Activated naive CD4-positive, alpha-beta T cell treated with anti-CD3 and anti-CD28 coated beads, Interleukin-2, amount 50 U/mL, for 24 hours (primary cell): ENCODE results near the gene NME3.

Experiments used
- H3K27ac Mint-ChIP-seq: one replicate; pipeline ENCODE4 v1.8.0; 2021; ENCODE audit warnings: mild to moderate bottlenecking, mixed read lengths
- H3K27me3 Mint-ChIP-seq: one replicate; pipeline ENCODE4 v1.8.0; 2021; ENCODE audit warnings: mixed read lengths
- H3K36me3 Mint-ChIP-seq: one replicate; pipeline ENCODE4 v1.8.0; 2021; ENCODE audit warnings: mixed read lengths
- H3K4me1 Mint-ChIP-seq: one replicate; pipeline ENCODE4 v1.8.0; 2021; ENCODE audit warnings: mixed read lengths
- H3K4me3 Mint-ChIP-seq: one replicate; pipeline ENCODE4 v1.8.0; 2021; ENCODE audit warnings: mild to moderate bottlenecking, mixed read lengths
- H3K9me3 Mint-ChIP-seq: one replicate; pipeline ENCODE4 v1.8.0; 2021; ENCODE audit warnings: mixed read lengths

Gene NME3

GRCh38 chr16:1787322-1788094 is 16.2 kb upstream of the NME3 start:
- no peaks in the 10 kb centered on the region for H3K9me3 Mint-ChIP-seq
- H3K27ac Mint-ChIP-seq = no peak overlapping the region
- H3K4me3 Mint-ChIP-seq = no peak overlapping the region
- no peaks in the 10 kb centered on the region for H3K27me3 Mint-ChIP-seq
- peaks cover 16% of the 10 kb centered on the region for H3K4me1 Mint-ChIP-seq
- peaks cover 3% of the 10 kb centered on the region for H3K36me3 Mint-ChIP-seq

- no peak overlapping the region for H3K4me3 Mint-ChIP-seq
- H3K36me3 Mint-ChIP-seq = peaks cover 3% of the 10 kb centered on the region
- H3K9me3 Mint-ChIP-seq = no peaks in the 10 kb centered on the region
- peaks cover 16% of the 10 kb centered on the region for H3K4me1 Mint-ChIP-seq
- H3K27ac Mint-ChIP-seq = no peak overlapping the region
- no peaks in the 10 kb centered on the region for H3K27me3 Mint-ChIP-seq
Observed at GRCh38 chr16:1787056-1787321, 15.6 kb upstream of the NME3 start.

GRCh38 chr16:1786242-1787055 is 15.1 kb upstream of the NME3 start:
- Mint-ChIP-seq H3K9me3 (no peaks in the 10 kb centered on the region), H3K4me1 (peaks cover 22% of the 10 kb centered on the region), H3K4me3 (no peak overlapping the region), H3K27me3 (no peaks in the 10 kb centered on the region), H3K36me3 (peaks cover 3% of the 10 kb centered on the region), H3K27ac (no peak overlapping the region)

GRCh38 chr16:1785846-1786170 is 14.5 kb upstream of the NME3 start:
- H3K4me3 Mint-ChIP-seq = no peak overlapping the region
- no peaks in the 10 kb centered on the region for H3K9me3 Mint-ChIP-seq
- no peaks in the 10 kb centered on the region for H3K27me3 Mint-ChIP-seq
- H3K27ac Mint-ChIP-seq = no peak overlapping the region
- H3K36me3 Mint-ChIP-seq = peaks cover 3% of the 10 kb centered on the region
- peaks cover 27% of the 10 kb centered on the region for H3K4me1 Mint-ChIP-seq

- peak overlapping the region; percentile 66 for H3K4me3 Mint-ChIP-seq
- no peaks in the 10 kb centered on the region for H3K9me3 Mint-ChIP-seq
- H3K27me3 Mint-ChIP-seq = no peaks in the 10 kb centered on the region
- peaks cover 27% of the 10 kb centered on the region for H3K4me1 Mint-ChIP-seq
- H3K36me3 Mint-ChIP-seq = peaks cover 3% of the 10 kb centered on the region
- no peak overlapping the region for H3K27ac Mint-ChIP-seq
Observed at GRCh38 chr16:1784977-1785845, 13.9 kb upstream of the NME3 start.

- H3K4me3 Mint-ChIP-seq = peak within 1 kb of the TSS; percentile 93
- H3K4me1 Mint-ChIP-seq = peaks cover 27% of the 10 kb centered on the region
- H3K36me3 Mint-ChIP-seq = peaks cover 3% of the 10 kb centered on the region
- H3K27ac Mint-ChIP-seq = peak within 1 kb of the TSS; percentile 83
- H3K27me3 Mint-ChIP-seq = no peaks in the 10 kb centered on the region
- no peaks in the 10 kb centered on the region for H3K9me3 Mint-ChIP-seq
Observed at GRCh38 chr16:1782408-1783264, 11.3 kb upstream of the NME3 start, which contains the start of the genes NUBP2 and SPSB3. NUBP2 (plus strand) TSS chr16:1782960; CDS start chr16:1783021, 61 bp downstream. SPSB3 (minus strand) TSS chr16:1782571; CDS start chr16:1781483, 1,088 bp downstream.

GRCh38 chr16:1781758-1782407 is 10.5 kb upstream of the NME3 start:
- no peaks in the 10 kb centered on the region for H3K9me3 Mint-ChIP-seq
- peak overlapping the region; percentile 87 for H3K4me3 Mint-ChIP-seq
- peaks cover 3% of the 10 kb centered on the region for H3K36me3 Mint-ChIP-seq
- H3K27ac Mint-ChIP-seq = peak overlapping the region; percentile 76
- H3K27me3 Mint-ChIP-seq = no peaks in the 10 kb centered on the region
- H3K4me1 Mint-ChIP-seq = peaks cover 27% of the 10 kb centered on the region

- Mint-ChIP-seq H3K4me1 (peaks cover 27% of the 10 kb centered on the region), H3K36me3 (peaks cover 3% of the 10 kb centered on the region), H3K4me3 (peak overlapping the region; percentile 87), H3K27me3 (no peaks in the 10 kb centered on the region), H3K9me3 (no peaks in the 10 kb centered on the region), H3K27ac (peak overlapping the region; percentile 76)
Observed at GRCh38 chr16:1781254-1781653, 9.9 kb upstream of the NME3 start.

- Mint-ChIP-seq H3K9me3 (no peaks in the 10 kb centered on the region), H3K4me3 (peak overlapping the region; percentile 49), H3K27me3 (no peaks in the 10 kb centered on the region), H3K36me3 (peaks cover 3% of the 10 kb centered on the region), H3K27ac (no peak overlapping the region), H3K4me1 (peaks cover 23% of the 10 kb centered on the region)
Observed at GRCh38 chr16:1780677-1781072, 9.3 kb upstream of the NME3 start.

- H3K4me1 Mint-ChIP-seq = peaks cover 16% of the 10 kb centered on the region
- no peaks in the 10 kb centered on the region for H3K27me3 Mint-ChIP-seq
- peak overlapping the region; percentile 49 for H3K4me3 Mint-ChIP-seq
- H3K36me3 Mint-ChIP-seq = peaks cover 2% of the 10 kb centered on the region
- H3K9me3 Mint-ChIP-seq = no peaks in the 10 kb centered on the region
- H3K27ac Mint-ChIP-seq = no peak overlapping the region
Observed at GRCh38 chr16:1779741-1780676, 8.7 kb upstream of the NME3 start.

GRCh38 chr16:1779234-1779701 is 7.9 kb upstream of the NME3 start:
- peaks cover 15% of the 10 kb centered on the region for H3K4me1 Mint-ChIP-seq
- peaks cover 2% of the 10 kb centered on the region for H3K36me3 Mint-ChIP-seq
- no peaks in the 10 kb centered on the region for H3K27me3 Mint-ChIP-seq
- no peaks in the 10 kb centered on the region for H3K9me3 Mint-ChIP-seq
- H3K27ac Mint-ChIP-seq = peak overlapping the region; percentile 62
- no peak overlapping the region for H3K4me3 Mint-ChIP-seq

GRCh38 chr16:1778200-1779179 is 7.1 kb upstream of the NME3 start:
- H3K27me3 Mint-ChIP-seq = no peaks in the 10 kb centered on the region
- H3K27ac Mint-ChIP-seq = no peak overlapping the region
- H3K4me3 Mint-ChIP-seq = no peak overlapping the region
- H3K36me3 Mint-ChIP-seq = peaks cover 2% of the 10 kb centered on the region
- H3K4me1 Mint-ChIP-seq = peaks cover 15% of the 10 kb centered on the region
- no peaks in the 10 kb centered on the region for H3K9me3 Mint-ChIP-seq
